Stimulated activated CD8-positive, alpha-beta memory T cell treated with anti-CD3 and anti-CD28 coated beads, Interleukin-7, amount 100 ng/mL, for 48 hours (primary cell): ENCODE results near the gene NAPSA.
"Not testable (repeated sequence)": the region's sequence is repeated elsewhere in the genome, so short reads cannot be mapped to it uniquely, and the experiment has no call there.

Experiments
- DNase-seq, 2 donors: peaks; one replicate each; pipeline ENCODE4 v3.0.0-alpha.2; 2020; ENCODE audit warnings: low read depth in 1 of 2; ENCODE audit errors: extremely low read depth in 1 of 2

Gene NAPSA

GRCh38 chr19:50361290-50362029 lies 4.0 kb downstream of the NAPSA start:
- peak in 1 of 2 donors; percentile 36 for DNase-seq

- DNase-seq = no peak
Observed at GRCh38 chr19:50359328-50359818, 6.1 kb downstream of the NAPSA start.

GRCh38 chr19:50358483-50359327 lies 6.7 kb downstream of the NAPSA start:
- DNase-seq = peak in 1 of 2 donors; percentile 54

GRCh38 chr19:50357178-50358100 lies 8.0 kb downstream of the NAPSA start:
- peak; percentile 74 to 88 for DNase-seq

GRCh38 chr19:50356691-50357177 lies 8.7 kb downstream of the NAPSA start:
- DNase-seq = no peak

GRCh38 chr19:50353487-50353880 lies 12.0 kb downstream of the NAPSA start:
- DNase-seq = not testable (repeated sequence)

- no peak for DNase-seq
Observed at GRCh38 chr19:50352242-50352641, 13.2 kb downstream of the NAPSA start.

GRCh38 chr19:50349277-50350057 lies 16.0 kb downstream of the NAPSA start:
- no peak for DNase-seq

- DNase-seq = not testable (repeated sequence)
Observed at GRCh38 chr19:50347089-50347581, 18.3 kb downstream of the NAPSA start.

GRCh38 chr19:50344661-50345318 lies 20.6 kb downstream of the NAPSA start:
- DNase-seq = no peak

GRCh38 chr19:50341091-50341564 lies 24.3 kb downstream of the NAPSA start:
- no peak for DNase-seq

- no peak for DNase-seq
Observed at GRCh38 chr19:50340331-50340730, 25.1 kb downstream of the NAPSA start.

- not testable (repeated sequence) for DNase-seq
Observed at GRCh38 chr19:50337031-50337430, 28.4 kb downstream of the NAPSA start.

- no peak for DNase-seq
Observed at GRCh38 chr19:50334741-50335421, 30.6 kb downstream of the NAPSA start.

GRCh38 chr19:50333737-50334617 lies 31.5 kb downstream of the NAPSA start:
- DNase-seq = peak in 1 of 2 donors; percentile 67

- DNase-seq = peak; percentile 77 to 97
Observed at GRCh38 chr19:50333235-50333736, 32.2 kb downstream of the NAPSA start.
